ENCODE results near the gene LACTB.

Gene LACTB

DNA sequence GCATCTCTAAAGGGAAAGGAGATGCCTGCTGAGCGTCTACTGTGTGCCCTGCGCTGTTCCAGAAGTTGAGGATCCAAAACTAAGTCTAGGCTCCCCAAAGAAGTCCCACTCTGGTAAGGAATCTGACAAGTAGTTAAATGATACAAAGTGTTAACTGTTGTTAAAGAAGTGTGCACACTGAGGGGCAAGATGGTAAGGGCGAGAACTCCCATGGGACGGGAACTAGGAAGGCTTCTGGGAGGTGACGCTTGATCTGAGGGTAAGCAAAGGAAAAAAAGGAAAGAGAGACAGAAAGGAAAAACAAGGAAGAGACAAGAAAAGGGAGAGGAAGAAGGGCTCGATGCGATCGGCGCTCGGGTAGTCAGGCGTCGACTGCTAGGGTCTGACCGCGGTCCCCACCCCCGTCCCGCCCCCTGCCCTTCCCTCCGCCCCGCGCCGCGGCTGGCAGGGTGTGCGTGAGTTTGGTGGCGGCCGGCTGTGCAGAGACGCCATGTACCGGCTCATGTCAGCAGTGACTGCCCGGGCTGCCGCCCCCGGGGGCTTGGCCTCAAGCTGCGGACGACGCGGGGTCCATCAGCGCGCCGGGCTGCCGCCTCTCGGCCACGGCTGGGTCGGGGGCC, at the start of gene LACTB:
TSS of gene LACTB (plus strand) at position 480 of the 620 bp plus-strand sequence. CDS start at position 491, 11 bp downstream.
- DNase-seq, result peak; percentile 96

GRCh38 chr15:63072023-63072650, 49.5 kb upstream of the LACTB start:
- DNase-seq, result no peak

DNA sequence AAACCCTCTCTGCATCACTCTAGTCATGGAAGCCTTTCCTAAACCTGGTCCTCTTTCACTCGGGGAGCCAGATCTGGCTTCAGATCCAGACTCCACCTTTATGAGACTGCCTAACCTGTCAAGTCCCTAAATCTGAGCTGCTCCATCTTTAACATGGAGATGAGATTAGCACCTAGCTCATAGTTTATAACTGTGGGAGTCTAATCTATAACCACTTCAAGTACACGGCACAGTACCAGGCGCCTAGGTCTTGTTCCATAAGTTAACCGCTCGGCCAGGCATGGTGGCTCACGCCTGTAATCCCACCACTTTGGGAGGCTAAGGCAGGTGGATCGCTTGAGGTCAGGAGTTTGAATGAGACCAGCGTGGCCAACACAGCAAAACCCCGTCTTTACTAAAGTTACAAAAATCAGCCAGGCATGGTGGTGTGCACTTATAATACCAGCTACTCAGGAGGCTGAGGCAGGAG, 48.8 kb upstream of the LACTB start:
- DNase-seq, result no peak

DNA sequence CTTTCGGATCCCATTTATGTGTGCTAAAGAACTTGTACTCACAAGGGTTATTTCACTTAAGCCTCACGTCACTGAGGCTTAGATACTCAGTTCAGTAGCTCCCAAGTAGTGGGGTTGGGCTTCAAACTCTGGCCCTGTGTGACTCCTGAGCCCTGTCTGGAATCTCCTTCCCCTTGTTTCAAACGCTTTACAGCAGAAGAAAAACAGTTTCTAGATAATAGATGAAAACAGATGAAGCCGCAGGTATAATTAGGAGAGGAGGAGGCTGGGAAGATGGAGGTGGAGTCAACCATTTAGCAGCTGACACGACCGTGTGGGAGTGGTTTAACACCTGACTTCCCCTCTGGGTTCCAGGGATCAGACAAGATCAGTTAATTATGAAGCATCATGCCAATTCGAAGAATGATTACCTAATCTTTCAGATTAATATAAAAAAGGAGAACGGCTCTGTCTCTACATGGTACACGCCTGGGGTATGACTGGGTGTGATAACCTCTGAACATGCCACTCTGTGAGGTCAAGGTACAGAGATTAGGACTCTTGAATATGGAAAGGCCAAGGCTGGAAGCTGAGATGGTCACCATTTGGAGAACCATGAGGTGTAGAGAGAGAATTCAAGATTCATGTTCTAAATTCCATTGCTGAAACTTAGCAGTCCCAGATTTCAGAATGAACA, 48.0 kb upstream of the LACTB start:
- peak; percentile 75 for DNase-seq

- DNase-seq, result no peak
Observed at GRCh38 chr15:63075015-63075983, 46.4 kb upstream of the LACTB start.

GRCh38 chr15:63075984-63076713, 45.5 kb upstream of the LACTB start:
- DNase-seq, result peak; percentile 55

DNA sequence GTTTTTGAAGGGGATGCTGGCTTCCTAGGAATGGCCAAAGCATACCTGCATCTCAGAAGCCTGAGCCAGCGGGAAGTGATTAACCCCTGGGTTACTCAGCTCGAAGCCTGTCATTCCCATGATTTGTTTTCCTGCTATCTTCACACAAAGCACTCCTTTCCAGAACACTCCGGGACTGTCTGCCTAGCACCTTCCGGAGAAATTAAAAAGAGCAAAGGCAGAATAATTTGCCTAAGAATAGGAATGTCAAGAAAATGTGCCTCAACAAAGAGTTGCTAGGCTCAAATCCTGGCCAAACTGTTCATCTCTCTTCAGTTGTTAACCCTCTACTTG, 45.0 kb upstream of the LACTB start:
- no peak for DNase-seq

GRCh38 chr15:63077952-63078351, 43.7 kb upstream of the LACTB start:
- DNase-seq, result no peak

DNA sequence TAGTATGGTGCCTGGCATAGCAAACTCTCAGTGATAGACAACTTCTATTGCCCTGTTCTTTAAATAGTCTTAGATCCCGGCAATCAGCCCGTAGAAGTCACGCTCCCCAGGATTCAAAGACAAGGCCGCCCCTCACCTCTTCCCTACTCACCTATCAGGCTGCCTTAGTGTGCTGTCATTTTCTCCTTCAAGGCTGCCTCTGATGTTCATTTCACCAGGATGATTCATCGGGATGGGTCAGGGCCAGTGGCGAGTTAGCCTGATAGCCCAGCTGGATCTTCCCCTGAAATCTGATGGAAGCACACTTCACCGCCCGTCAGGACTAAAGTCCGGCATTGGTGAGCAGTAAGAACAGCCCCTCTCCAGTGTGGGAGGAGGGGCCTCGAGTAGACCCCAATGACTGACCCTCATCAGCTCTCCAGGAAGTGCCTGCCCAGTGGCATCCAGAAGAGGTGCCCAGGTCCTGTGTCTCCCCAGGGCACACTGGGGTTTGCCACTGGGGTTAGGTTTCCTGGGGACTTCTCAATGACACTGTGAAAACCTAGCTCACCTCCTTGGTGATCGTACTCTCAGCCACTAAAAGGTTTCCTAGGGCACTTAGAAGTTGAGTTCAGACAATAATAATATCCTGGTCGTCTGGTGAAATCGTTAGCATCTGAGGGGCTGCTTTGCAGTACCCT, 41.6 kb upstream of the LACTB start:
- DNase-seq, result no peak

GRCh38 chr15:63080634-63081250, 40.9 kb upstream of the LACTB start:
- DNase-seq, result no peak

- no peak for DNase-seq
Observed at GRCh38 chr15:63082366-63082765, 39.3 kb upstream of the LACTB start.

- DNase-seq, result no peak
Observed at GRCh38 chr15:63083044-63083443, 38.6 kb upstream of the LACTB start.

- DNase-seq, result no peak
Observed at GRCh38 chr15:63083541-63083940, 38.1 kb upstream of the LACTB start.

GRCh38 chr15:63084806-63085205, 36.9 kb upstream of the LACTB start:
- DNase-seq, result no peak

- peak; percentile 12 for DNase-seq
Observed at GRCh38 chr15:63085289-63085688, 36.4 kb upstream of the LACTB start.

GRCh38 chr15:63086271-63086670, 35.4 kb upstream of the LACTB start:
- DNase-seq, result no peak

DNA sequence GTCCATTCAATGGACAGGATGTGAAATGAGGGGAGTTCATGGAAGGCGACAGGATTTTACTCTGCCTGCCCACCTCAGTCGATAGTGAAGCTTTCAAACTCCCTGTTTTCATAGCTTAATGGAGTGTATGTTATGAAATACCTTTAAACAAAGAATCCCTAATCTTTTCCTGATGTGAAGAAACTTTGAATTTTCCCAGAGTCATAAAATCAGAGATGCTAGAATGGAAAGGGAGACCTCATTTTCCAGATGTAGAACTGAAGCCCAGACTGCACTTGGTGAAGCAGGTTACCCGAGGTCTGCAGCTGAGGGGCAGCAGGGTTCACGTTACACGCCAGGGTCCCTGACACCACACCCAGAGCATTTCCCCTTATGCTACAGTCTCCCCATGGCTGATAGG, 34.7 kb upstream of the LACTB start:
- peak; percentile 18 for DNase-seq

GRCh38 chr15:63088533-63089245, 33.0 kb upstream of the LACTB start:
- DNase-seq, result peak; percentile 13

GRCh38 chr15:63089260-63090043, 32.2 kb upstream of the LACTB start:
- peak; percentile 22 for DNase-seq

DNA sequence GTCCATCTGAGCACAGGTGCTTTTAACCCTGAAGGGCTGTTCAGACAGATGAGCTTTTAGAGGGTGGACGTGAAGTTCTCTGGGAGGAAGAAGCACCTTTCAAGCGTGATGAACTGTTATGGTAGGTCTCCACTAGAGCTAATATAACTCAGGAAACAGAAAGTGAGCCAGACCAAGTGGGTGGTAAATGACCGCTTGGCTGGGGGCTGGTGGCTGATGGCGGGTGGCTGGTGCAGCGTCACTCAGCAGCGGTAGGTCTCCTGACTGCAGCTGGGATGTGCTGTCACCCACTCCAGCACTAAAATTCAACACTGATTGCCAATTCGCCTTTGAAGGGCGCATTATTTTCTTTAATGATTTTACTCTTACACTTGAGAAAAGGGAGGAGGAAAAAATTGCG, 31.2 kb upstream of the LACTB start:
- no peak for DNase-seq

Data from hematopoietic multipotent progenitor cell treated with erythropoietin and hydrocortisone succinate and interleukin-3 and kit ligand, for 4 days (in vitro differentiated cells).